ENCODE results near the gene VSTM2A. TPM values are rescaled to one million over a fixed set of nuclear protein-coding genes. Genes with fewer than 3 reads are reported as not detected.

Gene VSTM2A
- total RNA-seq, 2 donors from 2014 or later: 1.3 to 1.6 TPM

- intact Hi-C loops (cut with DNase I, micrococcal nuclease): no loop called here
- ATAC-seq (no peak), DNase-seq (no peak)
Measured at GRCh38 chr7:54591404-54592386, 49.5 kb downstream of the VSTM2A start.

DNA sequence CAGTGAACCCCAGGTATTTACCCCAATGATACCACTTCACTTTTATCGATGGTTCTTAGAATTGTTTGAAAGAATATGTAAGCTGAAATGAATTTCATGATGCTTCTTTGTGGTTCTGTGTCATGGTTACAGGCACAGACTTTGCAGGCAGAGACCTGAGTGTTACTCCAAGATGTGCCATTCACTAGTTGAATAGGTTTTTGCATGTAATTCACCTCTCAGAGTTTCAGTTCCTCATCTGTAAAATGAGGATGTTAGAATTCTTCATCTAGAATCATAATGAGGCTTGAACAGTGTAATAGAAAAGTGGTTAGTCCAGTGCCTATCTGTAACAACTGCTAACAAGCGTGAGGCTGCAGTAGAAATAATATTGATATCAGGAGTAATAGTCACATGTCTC is 54.6 kb downstream of the VSTM2A start:
- ATAC-seq (no peak), DNase-seq (no peak)
- intact Hi-C loops (cut with DNase I, micrococcal nuclease): no loop called here

GRCh38 chr7:54615537-54615936 is 73.4 kb downstream of the VSTM2A start:
- DNase-seq: no peak
- no peak for ATAC-seq
- intact Hi-C loops (cut with DNase I, micrococcal nuclease): no loop called here

Other genes with a start within 250 kb of the VSTM2A start
- gene SEC61G, start 216.8 kb downstream of the VSTM2A start, total RNA-seq: 100 to 1,000 TPM; 113 to 114 TPM